ENCODE data around the gene GRIK3. TPM values are rescaled to one million over a fixed set of nuclear protein-coding genes. Genes with fewer than 3 reads are reported as not detected.

Gene GRIK3
- total and polyA plus RNA-seq, 2 of the 8 experiments (the other 6 are each of a cell fraction or from before 2014, with no cell fraction given): 2.1 to 3.4 TPM

DNA sequence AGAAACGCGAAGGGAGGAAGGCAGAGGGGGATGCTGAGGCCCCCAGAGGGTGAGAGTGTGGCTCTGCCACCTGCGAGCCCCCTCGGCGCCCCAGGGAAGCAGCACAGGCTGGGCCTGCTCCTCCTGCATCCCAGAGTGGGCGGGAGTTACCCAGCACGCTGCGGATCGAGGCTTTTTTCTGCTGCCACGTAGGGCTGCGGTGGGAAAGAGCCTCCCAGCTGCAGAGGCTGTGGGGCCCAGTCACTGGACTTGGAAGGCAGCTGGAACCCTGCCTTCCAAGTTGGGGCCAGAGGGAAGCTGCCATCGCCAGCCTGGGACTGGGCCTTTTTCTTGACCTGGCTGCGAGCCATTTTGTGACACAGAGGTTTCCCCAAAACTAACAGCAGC, 2.3 kb upstream of the GRIK3 start:
- Histone ChIP-seq H3K9ac (replicated peaks in 1 of 4; ENCODE audit: extremely low read depth in 1 of 4, low read depth in 3 of 4, low read length in 3 of 4) (no peak overlapping the region), H2AK5ac (ENCODE audit: low read depth, low read length) (0 out of 2 replicates have a peak overlapping the region, but pooled peaks have one; percentile 53), H4K8ac (ENCODE audit: extremely low read depth, insufficient read depth, low read length) (peak overlapping the region; percentile 70), H4K91ac (replicated peaks; ENCODE audit: insufficient read length, low read length) (peak overlapping the region; percentile 50), H2BK12ac (ENCODE audit: low read depth, low read length) (peak overlapping the region; percentile 93; the same call in 1 of the 2 replicates), H3K4me2 (ENCODE audit: insufficient read depth in 1 of 2, low read depth in 2 of 2, low read length in 2 of 2) (peak overlapping the region; percentile 96 to 97), H3K18ac (ENCODE audit: extremely low read depth, low read length) (peak overlapping the region; percentile 86), H3K79me1 (ENCODE audit: low read depth, low read length) (no peaks in the 10 kb centered on the region), H3K23ac (ENCODE audit: insufficient read length) (no peak overlapping the region), H2AFZ (ENCODE audit: low read length) (no peak overlapping the region), H3K4me3 (ENCODE audit: extremely low read depth in 1 of 4, insufficient read depth in 2 of 4, low read depth in 3 of 4, low read length in 4 of 4) (peak overlapping the region in 3 of 4 experiments; percentile 1 to 67 (median 5); a peak in 4 of 8 replicates), H3K4ac (replicated peaks; ENCODE audit: insufficient read length, low read depth, low read length) (peak overlapping the region; percentile 35), H3K56ac (replicated peaks; ENCODE audit: insufficient read length, low read depth, low read length) (no peak overlapping the region), H3K27ac (ENCODE audit: low read depth, low read length) (no peak overlapping the region), H4K5ac (ENCODE audit: insufficient read length, low read depth, low read length) (no peak overlapping the region), H2BK15ac (ENCODE audit: low read length) (peak overlapping the region; percentile 98), H4K20me1 (replicated peaks in 1 of 2; ENCODE audit: control insufficient read depth in 1 of 2, insufficient read depth in 2 of 2, low read length in 2 of 2) (peaks cover 2 to 4% of the 10 kb centered on the region in 2 experiments), H2BK5ac (ENCODE audit: low read depth, low read length) (peak overlapping the region; percentile 91; the same call in 1 of the 2 replicates), H3K27me3 (replicated peaks in 1 of 4; ENCODE audit: control insufficient read depth in 3 of 4, extremely low read depth in 1 of 4, insufficient read depth in 3 of 4, low read length in 3 of 4) (peaks cover 30 to 48% (median 42%) of the 10 kb centered on the region in 4 experiments), H3K36me3 (ENCODE audit: control insufficient read depth in 2 of 4, insufficient read depth in 4 of 4, low read length in 3 of 4) (no peaks in the 10 kb centered on the region; a peak in 1 of 8 replicates), H3K14ac (ENCODE audit: insufficient read length) (no peak overlapping the region), H3K79me2 (ENCODE audit: control insufficient read depth in 1 of 2, insufficient read depth in 2 of 2, low read length in 2 of 2) (no peaks in the 10 kb centered on the region), H3K9me3 (ENCODE audit: insufficient read depth in 2 of 2, low read depth in 1 of 2, low read length in 1 of 2) (no peaks in the 10 kb centered on the region; a peak in 1 of 4 replicates), H2BK120ac (replicated peaks; ENCODE audit: low read depth, low read length) (peak overlapping the region; percentile 31), H3K23me2 (ENCODE audit: low read depth, low read length) (peaks cover 30% of the 10 kb centered on the region), H3K4me1 (replicated peaks in 1 of 4; ENCODE audit: control insufficient read depth in 3 of 4, insufficient read depth in 4 of 4, low read length in 3 of 4) (peaks cover 20 to 68% (median 48%) of the 10 kb centered on the region in 4 experiments), H2BK20ac (ENCODE audit: low read length) (peak overlapping the region; percentile 88; the same call in 1 of the 2 replicates)
- 10% methylated on average over 13 of the region's 13 CpGs; no CpG with 5 or more reads in 1 of the 2 experiments for WGBS, 2 experiments (ENCODE audit: extremely low coverage in 1 of 2, insufficient coverage in 1 of 2, insufficient read length in 1 of 2, insufficient replicate concordance in 2 of 2, low coverage in 1 of 2, low lambda C conversion rate in 2 of 2, missing lambda C conversion rate in 1 of 2)
- POLR2A ChIA-PET (ENCODE audit: partially characterized antibody): interaction anchor here (1.0 to 1.7 kb wide), 2 partner anchors 50 to 220 kb away, joined by 5 to 6 read pairs; no protein-coding TSS in a partner anchor
- DNase-seq (ENCODE audit: low read depth in 1 of 2, low spot score in 2 of 2): no peak
- FAIRE-seq: no peak
- CTCF ChIA-PET (ENCODE audit: partially characterized antibody): interaction anchor here (0.5 to 2.3 kb wide), 16 partner anchors 7 to 463 kb away, joined by 3 to 11 read pairs (median 4); no protein-coding TSS in a partner anchor
- TF ChIP-seq, protein P1, sequence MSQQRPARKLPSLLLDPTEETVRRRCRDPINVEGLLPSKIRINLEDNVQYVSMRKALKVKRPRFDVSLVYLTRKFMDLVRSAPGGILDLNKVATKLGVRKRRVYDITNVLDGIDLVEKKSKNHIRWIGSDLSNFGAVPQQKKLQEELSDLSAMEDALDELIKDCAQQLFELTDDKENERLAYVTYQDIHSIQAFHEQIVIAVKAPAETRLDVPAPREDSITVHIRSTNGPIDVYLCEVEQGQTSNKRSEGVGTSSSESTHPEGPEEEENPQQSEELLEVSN (IDR thresholded peaks at IDR 0.05): peak; percentile 75
- TF ChIP-seq ASH2L (IDR thresholded peaks at IDR 0.05; ENCODE audit: low read length): no peak
- TF ChIP-seq NANOG (IDR thresholded peaks at IDR 0.05; ENCODE audit: insufficient read depth, low read depth, low read length, poor library complexity, severe bottlenecking): no peak
- TF ChIP-seq CTBP2 (IDR thresholded peaks at IDR 0.05; ENCODE audit: borderline replicate concordance, insufficient read depth, insufficient read length, low read length): no peak
- peak; percentile 13; the same call in 1 of the 2 replicates for TF ChIP-seq MAX (IDR thresholded peaks at IDR 0.05)
- no peak for TF ChIP-seq EGR1 (IDR thresholded peaks at IDR 0.05; ENCODE audit: borderline replicate concordance, low read depth, low read length)
- TF ChIP-seq SRF (IDR thresholded peaks at IDR 0.05; ENCODE audit: low read depth, low read length): no peak
- no peak for TF ChIP-seq MAFK (IDR thresholded peaks at IDR 0.05; ENCODE audit: low read depth, low read length)
